Hematopoietic multipotent progenitor cell treated with erythropoietin and hydrocortisone succinate and interleukin-3 and kit ligand, for 15 days (in vitro differentiated cells): ENCODE data around the gene HPCAL1.
"Not testable (repeated sequence)": the region's sequence is repeated elsewhere in the genome, so short reads cannot be mapped to it uniquely, and the experiment has no call there.

ENCODE experiments used
- DNase-seq: peaks from one replicate; pipeline ENCODE4 v3.0.0-alpha.2; 2015; ENCODE audit warnings: low spot score

Gene HPCAL1

GRCh38 chr2:10442469-10443126 lies 139.9 kb downstream of the HPCAL1 start:
- not testable (repeated sequence) for DNase-seq

GRCh38 chr2:10444463-10444862 lies 141.8 kb downstream of the HPCAL1 start:
- no peak for DNase-seq

GRCh38 chr2:10446631-10447030 lies 143.9 kb downstream of the HPCAL1 start:
- DNase-seq = no peak

GRCh38 chr2:10447300-10447894 lies 144.7 kb downstream of the HPCAL1 start:
- DNase-seq = peak; percentile 66

DNA sequence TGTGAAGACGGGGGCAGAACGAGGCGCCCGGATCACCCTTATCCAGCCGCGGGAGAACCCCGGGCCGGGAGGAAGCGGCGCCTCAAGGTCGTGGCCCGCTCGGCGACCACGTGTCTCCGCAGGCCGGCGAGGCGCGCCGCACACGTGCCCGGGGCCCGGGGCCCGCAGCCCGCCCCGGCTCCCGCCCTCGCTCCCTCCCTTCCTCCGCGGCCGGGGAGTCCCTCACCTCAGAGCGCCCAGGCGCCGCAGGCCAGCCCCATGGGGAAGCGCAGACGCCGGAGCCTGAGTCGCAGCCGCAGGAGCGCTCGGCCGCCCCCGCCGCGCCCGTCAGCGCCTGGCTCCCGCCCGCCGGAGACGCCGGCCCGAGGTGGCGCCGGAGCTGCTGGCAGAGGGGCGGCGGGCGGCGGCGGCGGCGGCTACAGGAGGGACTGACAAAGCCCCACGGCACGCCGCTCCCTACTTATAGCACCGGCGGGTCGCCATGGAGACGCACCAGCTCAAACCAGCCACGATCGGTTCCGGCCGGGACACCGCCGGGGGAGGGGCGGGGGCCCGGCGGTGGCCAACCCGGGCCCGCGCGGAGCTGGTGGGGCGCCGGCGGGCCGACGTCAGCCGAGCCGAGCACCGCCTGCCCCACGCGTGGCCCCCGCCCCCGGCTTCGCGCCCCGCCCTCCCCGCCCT lies 145.3 kb downstream of the HPCAL1 start, which contains the start of gene ODC1:
Gene ODC1, minus strand, starts transcription at position 433 of the 681 bp plus-strand sequence. CDS start 3,295 bp downstream, outside the sequence.
- DNase-seq = no peak

DNA sequence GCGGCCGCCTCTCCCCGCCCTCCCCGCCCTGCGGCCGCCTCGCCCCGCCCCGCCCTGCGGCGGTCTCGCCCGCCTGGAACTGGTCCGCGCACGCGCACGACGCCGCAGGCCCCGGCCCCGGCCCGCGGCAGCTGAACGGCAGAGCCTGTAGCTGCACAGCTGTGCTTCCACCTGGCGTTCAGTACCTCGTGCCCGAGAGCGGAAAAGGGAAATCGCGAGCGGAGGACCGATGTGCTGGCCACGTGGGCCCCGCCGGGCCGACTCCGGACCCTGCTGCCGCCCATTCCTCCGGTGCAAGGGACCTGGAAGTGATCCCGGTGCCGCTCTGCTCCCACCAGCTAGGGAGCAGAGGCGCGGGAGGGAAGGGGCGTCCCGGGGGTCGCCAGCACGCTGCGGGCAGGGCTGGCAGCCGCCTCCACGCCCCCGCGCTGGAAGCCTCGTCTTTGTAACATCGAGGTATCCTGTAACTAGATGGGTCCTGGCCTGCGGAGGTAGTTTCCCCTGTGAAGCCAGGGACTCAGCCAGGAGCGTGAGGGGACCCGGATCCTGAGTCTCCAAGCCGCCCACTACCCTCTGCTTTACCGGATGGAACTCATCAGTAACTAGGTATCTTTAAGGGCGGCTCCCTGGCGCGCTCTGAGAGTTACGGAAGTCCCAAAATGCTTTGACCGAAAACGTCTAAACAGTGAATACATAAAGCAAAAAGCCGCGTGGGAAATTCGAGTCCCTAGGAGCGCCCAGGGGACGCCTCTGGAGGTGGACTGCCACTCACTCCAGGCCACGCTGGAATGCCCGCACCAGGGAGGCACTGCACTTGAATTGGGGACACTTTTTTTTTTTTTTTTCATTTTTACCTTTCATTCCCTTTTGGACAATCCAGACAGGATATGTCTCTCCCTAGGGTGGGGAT lies 146.1 kb downstream of the HPCAL1 start:
- peak; percentile 93 for DNase-seq

- DNase-seq = no peak
Measured at GRCh38 chr2:10449486-10449831, 146.8 kb downstream of the HPCAL1 start.

- DNase-seq = no peak
Measured at GRCh38 chr2:10449838-10450691, 147.4 kb downstream of the HPCAL1 start.

DNA sequence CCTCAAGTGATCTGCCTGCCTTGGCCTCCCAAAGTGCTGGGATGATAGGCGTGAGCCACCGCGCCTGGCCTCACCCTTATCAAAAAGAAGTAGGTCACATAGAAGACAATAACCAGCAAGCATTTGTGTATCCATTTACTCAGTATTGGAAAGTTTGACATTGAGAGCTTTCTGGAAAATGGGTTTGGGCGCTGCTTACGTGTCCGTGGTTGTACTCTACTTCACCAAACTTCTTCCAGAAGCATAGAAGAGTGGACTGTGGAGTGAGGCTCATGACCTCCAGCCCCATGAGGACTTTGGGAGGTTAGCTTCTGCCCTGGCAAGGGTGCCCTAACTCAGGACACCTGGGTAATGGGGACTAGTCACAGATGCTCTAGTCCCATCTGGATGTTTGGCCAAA lies 149.1 kb downstream of the HPCAL1 start:
- DNase-seq = no peak

DNA sequence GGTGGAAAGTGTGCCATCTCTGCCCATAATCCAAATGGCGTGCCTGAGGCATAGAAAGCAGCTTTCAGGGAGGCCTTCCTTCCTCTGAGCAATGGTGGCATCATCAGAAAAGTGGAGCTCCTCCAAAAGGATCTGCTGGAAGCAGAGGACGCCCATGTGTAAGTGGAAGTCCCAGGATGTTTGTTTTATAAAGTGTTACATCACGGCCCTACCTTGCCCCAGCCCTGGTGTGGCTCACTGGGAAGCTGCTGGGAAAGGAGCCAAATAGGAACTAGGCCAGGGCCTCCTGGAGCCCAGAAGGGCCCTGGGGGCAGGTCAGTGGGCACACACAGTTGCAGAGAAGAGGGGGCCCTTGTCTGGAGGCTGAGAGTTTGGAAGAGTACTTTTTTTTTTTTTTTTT lies 149.6 kb downstream of the HPCAL1 start:
- no peak for DNase-seq

- DNase-seq = no peak
Measured at GRCh38 chr2:10452956-10453904, 150.5 kb downstream of the HPCAL1 start.

GRCh38 chr2:10453905-10454298 lies 151.2 kb downstream of the HPCAL1 start:
- DNase-seq = no peak

GRCh38 chr2:10454505-10454904 lies 151.8 kb downstream of the HPCAL1 start:
- no peak for DNase-seq

- not testable (repeated sequence) for DNase-seq
Measured at GRCh38 chr2:10457195-10457594, 154.5 kb downstream of the HPCAL1 start.

DNA sequence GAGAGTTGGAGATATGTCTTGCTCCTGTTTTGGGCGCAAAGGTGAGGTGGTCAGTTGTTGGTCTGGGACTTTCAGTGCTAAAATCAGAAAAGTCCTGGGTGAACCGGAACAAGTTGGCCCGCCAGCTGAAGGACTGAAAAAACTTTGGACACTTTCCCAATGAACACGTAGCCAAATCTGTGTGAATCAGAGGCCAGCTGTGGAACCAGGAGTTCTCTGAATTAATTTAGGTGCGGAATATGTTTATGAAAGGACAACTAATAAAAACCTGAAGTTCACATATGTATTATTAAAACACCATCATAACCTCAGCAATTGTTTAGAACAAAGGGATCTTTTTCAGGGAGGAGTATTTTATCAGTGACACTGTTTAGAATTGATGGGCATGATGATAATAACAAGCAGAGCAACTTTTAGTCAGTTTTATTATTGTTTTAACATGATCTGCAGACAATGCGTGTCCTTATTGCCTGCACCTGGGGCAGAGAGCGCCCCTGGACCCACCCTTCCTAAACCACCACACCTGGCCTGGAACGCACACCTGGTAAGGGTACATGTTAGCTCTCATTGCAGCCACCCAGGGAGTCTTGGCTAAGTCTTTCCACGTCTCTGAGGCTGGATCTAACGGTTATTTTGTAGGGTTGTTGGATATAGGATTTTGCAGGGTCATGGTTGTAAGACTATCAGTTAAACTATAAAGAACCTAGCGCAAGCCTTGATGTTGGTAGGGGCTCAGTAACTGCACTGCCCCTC lies 155.3 kb downstream of the HPCAL1 start:
- DNase-seq = no peak

DNA sequence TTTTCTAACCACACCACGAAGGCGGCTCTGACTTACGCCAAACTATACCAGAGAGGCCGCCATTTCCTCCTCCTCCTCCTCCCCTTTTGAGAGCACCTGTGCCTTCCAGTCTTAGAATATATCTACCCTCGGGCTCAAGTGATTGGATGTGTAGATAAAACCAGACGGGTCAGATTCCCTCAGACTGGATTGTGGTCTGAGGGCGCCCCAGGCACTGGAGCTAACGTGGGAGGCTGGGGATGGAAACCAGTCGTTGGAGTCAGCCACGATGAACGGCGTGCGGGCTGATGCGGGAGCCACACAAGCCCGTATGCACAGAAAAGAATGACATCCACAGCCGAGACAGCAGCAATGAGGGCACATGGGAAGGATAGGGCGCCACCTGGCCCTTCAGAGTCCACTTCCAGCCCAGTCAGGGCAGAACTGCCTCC lies 157.7 kb downstream of the HPCAL1 start:
- no peak for DNase-seq

- no peak for DNase-seq
Measured at GRCh38 chr2:10462178-10463083, 159.7 kb downstream of the HPCAL1 start.

DNA sequence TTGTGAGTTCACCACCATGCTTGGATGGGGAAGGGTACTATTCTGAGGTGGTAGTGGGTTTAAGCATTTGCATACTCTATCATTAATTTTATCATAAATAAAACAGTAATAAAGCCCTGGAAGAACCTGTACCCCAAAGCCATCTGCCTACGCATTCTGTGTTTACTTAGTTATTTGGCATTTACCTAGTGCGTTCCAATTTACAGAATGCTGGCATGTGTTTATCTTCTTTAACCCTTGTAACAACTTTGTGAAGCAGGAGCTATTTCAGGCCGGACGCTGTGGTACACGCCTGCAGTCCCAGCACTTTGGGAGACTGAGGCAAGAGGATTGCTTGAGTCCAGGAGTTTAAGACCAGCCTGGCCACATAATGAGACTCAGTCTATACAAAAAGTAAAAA lies 163.2 kb downstream of the HPCAL1 start:
- DNase-seq = no peak
